ENCODE data around the gene RANGRF. TPM values are rescaled to one million over a fixed set of nuclear protein-coding genes. Genes with fewer than 3 reads are reported as not detected.

The RANGRF gene
- total RNA-seq, 1 donor from 2014 or later, result 27.2 TPM

GRCh38 chr17:8273884-8274444 is 14.5 kb upstream of the RANGRF start:
- no peak for DNase-seq (ENCODE audit: extremely low read depth, low read depth, low spot score)

- no peak for DNase-seq (ENCODE audit: extremely low read depth, low read depth, low spot score)
These were observed 13.7 kb upstream of the RANGRF start for GRCh38 chr17:8274816-8275215.

GRCh38 chr17:8275421-8276290 is 12.8 kb upstream of the RANGRF start:
- no peak for DNase-seq (ENCODE audit: extremely low read depth, low read depth, low spot score)

- no peak for DNase-seq (ENCODE audit: extremely low read depth, low read depth, low spot score)
These were observed 11.2 kb upstream of the RANGRF start for GRCh38 chr17:8277317-8277716.

GRCh38 chr17:8282345-8282744 is 6.1 kb upstream of the RANGRF start:
- no peak for DNase-seq (ENCODE audit: extremely low read depth, low read depth, low spot score)

- DNase-seq (ENCODE audit: extremely low read depth, low read depth, low spot score), result no peak
These were observed 5.1 kb upstream of the RANGRF start for GRCh38 chr17:8283356-8283755.

- no peak for DNase-seq (ENCODE audit: extremely low read depth, low read depth, low spot score)
These were observed 4.3 kb upstream of the RANGRF start for GRCh38 chr17:8284126-8284525.

GRCh38 chr17:8285270-8286181 is 2.9 kb upstream of the RANGRF start:
- DNase-seq (ENCODE audit: extremely low read depth, low read depth, low spot score), result no peak

GRCh38 chr17:8287651-8288335 is 677 bp upstream of the RANGRF start:
- no peak for DNase-seq (ENCODE audit: extremely low read depth, low read depth, low spot score)

GRCh38 chr17:8289103-8289397 is 580 bp downstream of the RANGRF start:
- DNase-seq (ENCODE audit: extremely low read depth, low read depth, low spot score), result no peak

- DNase-seq (ENCODE audit: extremely low read depth, low read depth, low spot score), result no peak
These were observed 1.6 kb downstream of the RANGRF start for GRCh38 chr17:8290043-8290442.

- no peak for DNase-seq (ENCODE audit: extremely low read depth, low read depth, low spot score)
These were observed 4.3 kb downstream of the RANGRF start for GRCh38 chr17:8292639-8293395.

- DNase-seq (ENCODE audit: extremely low read depth, low read depth, low spot score), result no peak
These were observed 5.9 kb downstream of the RANGRF start for GRCh38 chr17:8294361-8294760.

- DNase-seq (ENCODE audit: extremely low read depth, low read depth, low spot score), result no peak
These were observed 6.4 kb downstream of the RANGRF start for GRCh38 chr17:8294814-8295316.

- DNase-seq (ENCODE audit: extremely low read depth, low read depth, low spot score), result no peak
These were observed 11.8 kb downstream of the RANGRF start for GRCh38 chr17:8300226-8300625.

GRCh38 chr17:8300627-8301242 is 12.3 kb downstream of the RANGRF start:
- DNase-seq (ENCODE audit: extremely low read depth, low read depth, low spot score), result no peak

- DNase-seq (ENCODE audit: extremely low read depth, low read depth, low spot score), result no peak
These were observed 22.2 kb downstream of the RANGRF start for GRCh38 chr17:8310601-8311123.

GRCh38 chr17:8311131-8311790 is 22.8 kb downstream of the RANGRF start:
- no peak for DNase-seq (ENCODE audit: extremely low read depth, low read depth, low spot score)

- no peak for DNase-seq (ENCODE audit: extremely low read depth, low read depth, low spot score)
These were observed 23.8 kb downstream of the RANGRF start for GRCh38 chr17:8312251-8312650.
